Gastroesophageal sphincter (tissue), 3 donors: ENCODE data around the gene TRERF1.

Experiments used
- POLR2A ChIP-seq, 2 donors: fragments of 450-650 bp; IDR thresholded peaks; one replicate each; pipeline ENCODE4 v1.6.1; 2017; ENCODE audit warnings: antibody characterized with exemption in 2 of 2, mild to moderate bottlenecking in 2 of 2, moderate library complexity in 1 of 2
- POLR2AphosphoS5 ChIP-seq: sonication (generic); formaldehyde crosslinking; IDR thresholded peaks from one replicate; pipeline ENCODE4 v1.6.1; 2017; ENCODE audit warnings: antibody characterized with exemption
- TF ChIP-seq, protein P1 (sequence below), 4 experiments: fragments of 200-600 bp in 2 of 4; fragments of 450-650 bp in 2 of 4; sonication (generic) in 1 of 4; IDR thresholded peaks; one replicate each; pipeline ENCODE4 v1.5.1; 2017 to 2019; ENCODE audit warnings: antibody characterized with exemption in 4 of 4, mild to moderate bottlenecking in 2 of 4, moderate library complexity in 2 of 4

DNA sequence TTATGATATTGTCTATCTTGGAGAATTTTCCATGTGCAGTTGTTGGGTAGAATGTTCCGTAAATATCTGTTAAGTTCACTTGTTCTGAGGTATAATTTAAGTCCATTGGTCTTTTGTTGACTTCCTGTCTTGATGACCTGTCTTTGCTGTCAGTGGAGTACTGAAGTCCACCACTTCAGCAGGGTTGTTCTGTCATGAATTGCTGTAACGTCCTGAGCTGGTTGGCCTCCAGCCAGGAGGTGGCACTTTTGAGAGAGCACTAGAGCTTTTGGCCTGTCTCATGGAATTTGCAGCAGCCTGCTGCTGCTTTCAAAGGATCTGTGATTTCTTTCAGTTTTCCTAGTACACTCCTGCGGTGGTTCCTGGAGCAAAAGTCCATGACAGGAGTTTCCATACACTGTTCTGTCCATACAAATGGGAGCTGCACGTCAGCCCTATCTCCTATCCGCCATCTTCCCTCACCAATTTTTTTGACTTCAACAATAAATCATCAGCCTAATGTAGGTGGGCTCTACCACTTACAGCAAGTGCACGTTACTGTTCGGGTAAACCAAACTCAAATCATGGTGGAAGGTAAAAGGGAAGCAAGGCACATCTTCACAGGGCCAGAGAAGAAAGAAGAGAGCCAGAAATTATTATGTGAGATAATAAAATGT, 46.9 kb upstream of the TRERF1 start:
- TF ChIP-seq, protein P1, sequence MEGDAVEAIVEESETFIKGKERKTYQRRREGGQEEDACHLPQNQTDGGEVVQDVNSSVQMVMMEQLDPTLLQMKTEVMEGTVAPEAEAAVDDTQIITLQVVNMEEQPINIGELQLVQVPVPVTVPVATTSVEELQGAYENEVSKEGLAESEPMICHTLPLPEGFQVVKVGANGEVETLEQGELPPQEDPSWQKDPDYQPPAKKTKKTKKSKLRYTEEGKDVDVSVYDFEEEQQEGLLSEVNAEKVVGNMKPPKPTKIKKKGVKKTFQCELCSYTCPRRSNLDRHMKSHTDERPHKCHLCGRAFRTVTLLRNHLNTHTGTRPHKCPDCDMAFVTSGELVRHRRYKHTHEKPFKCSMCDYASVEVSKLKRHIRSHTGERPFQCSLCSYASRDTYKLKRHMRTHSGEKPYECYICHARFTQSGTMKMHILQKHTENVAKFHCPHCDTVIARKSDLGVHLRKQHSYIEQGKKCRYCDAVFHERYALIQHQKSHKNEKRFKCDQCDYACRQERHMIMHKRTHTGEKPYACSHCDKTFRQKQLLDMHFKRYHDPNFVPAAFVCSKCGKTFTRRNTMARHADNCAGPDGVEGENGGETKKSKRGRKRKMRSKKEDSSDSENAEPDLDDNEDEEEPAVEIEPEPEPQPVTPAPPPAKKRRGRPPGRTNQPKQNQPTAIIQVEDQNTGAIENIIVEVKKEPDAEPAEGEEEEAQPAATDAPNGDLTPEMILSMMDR (IDR thresholded peaks at IDR 0.05), result no peak
- TF ChIP-seq POLR2AphosphoS5 (no peak), POLR2A (IDR thresholded peaks at IDR 0.05) (no peak)
